ENCODE data around the gene CLDN17. TPM values are rescaled to one million over a fixed set of nuclear protein-coding genes. Genes with fewer than 3 reads are reported as not detected.

The CLDN17 gene
- total and polyA plus RNA-seq, 8 donors, result 0.40 TPM; not detected in 7

DNA sequence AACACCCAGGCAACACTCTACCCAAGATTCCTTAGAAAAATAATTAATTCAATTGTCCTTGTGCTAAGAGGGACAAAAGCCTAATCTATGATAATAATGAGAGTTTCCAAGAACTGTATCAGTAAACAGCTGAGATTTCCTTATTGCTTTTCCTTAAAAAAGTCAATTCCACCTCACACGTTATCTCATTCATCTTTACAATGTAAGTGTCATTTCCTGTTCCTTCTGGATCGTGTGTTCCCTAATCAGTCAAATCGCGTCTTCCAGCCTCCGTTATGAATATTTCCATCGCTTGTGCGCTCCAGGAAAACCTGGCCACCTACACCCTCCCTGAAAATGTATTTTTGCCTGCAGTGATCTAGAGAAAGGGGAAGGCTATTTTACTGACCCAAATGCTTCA is 23.9 kb upstream of the CLDN17 start:
- no peak for TF ChIP-seq POLR2AphosphoS5 (IDR thresholded peaks at IDR 0.05)
- TF ChIP-seq, protein P1, sequence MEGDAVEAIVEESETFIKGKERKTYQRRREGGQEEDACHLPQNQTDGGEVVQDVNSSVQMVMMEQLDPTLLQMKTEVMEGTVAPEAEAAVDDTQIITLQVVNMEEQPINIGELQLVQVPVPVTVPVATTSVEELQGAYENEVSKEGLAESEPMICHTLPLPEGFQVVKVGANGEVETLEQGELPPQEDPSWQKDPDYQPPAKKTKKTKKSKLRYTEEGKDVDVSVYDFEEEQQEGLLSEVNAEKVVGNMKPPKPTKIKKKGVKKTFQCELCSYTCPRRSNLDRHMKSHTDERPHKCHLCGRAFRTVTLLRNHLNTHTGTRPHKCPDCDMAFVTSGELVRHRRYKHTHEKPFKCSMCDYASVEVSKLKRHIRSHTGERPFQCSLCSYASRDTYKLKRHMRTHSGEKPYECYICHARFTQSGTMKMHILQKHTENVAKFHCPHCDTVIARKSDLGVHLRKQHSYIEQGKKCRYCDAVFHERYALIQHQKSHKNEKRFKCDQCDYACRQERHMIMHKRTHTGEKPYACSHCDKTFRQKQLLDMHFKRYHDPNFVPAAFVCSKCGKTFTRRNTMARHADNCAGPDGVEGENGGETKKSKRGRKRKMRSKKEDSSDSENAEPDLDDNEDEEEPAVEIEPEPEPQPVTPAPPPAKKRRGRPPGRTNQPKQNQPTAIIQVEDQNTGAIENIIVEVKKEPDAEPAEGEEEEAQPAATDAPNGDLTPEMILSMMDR (IDR thresholded peaks at IDR 0.05), result no peak
- no peak for TF ChIP-seq EP300 (IDR thresholded peaks at IDR 0.05)
- no peak for TF ChIP-seq POLR2A (IDR thresholded peaks at IDR 0.05)
- intact Hi-C loops (cut with DNase I; ENCODE audit: low total_unique reads), result no loop called here
- no peak for DNase-seq

DNA sequence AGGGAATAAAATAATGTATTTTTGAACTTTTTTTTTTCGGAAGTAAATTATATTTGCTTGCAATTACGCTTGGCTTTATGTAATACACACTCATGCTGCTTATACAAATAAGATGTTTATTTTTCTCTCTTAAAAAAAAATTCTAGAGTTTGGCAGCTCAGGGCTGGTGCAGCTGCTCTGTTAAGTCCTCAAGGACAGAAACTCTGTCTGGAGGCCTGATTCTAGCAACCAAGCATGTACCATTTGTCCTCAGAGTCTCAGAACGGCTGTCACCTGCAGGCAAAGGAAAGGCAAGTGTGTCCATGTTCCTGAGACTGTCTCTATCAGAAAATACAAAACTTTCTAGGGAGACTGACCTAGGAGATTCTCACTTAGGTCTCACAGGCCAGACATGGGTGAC is 23.2 kb upstream of the CLDN17 start:
- Histone ChIP-seq H3K27me3 (no peaks in the 10 kb centered on the region), H3K27ac (no peak overlapping the region), H3K36me3 (no peaks in the 10 kb centered on the region), H3K4me3 (no peak overlapping the region), H3K9me3 (no peaks in the 10 kb centered on the region), H3K4me1 (no peaks in the 10 kb centered on the region)
- DNase-seq, result no peak
- intact Hi-C loops (cut with DNase I; ENCODE audit: low total_unique reads), result no loop called here
- WGBS, 5 donors, result 38 to 61% (median 47%) methylated on average over 3 of the region's 3 CpGs
- TF ChIP-seq POLR2AphosphoS5 (IDR thresholded peaks at IDR 0.05) (no peak), EP300 (IDR thresholded peaks at IDR 0.05) (no peak), POLR2A (IDR thresholded peaks at IDR 0.05) (no peak)
- TF ChIP-seq, protein P1 (IDR thresholded peaks at IDR 0.05), result no peak

More for the DNA sequence above, 23.9 kb upstream of the CLDN17 start:
- Histone ChIP-seq H3K4me1 (no peaks in the 10 kb centered on the region), H3K9me3 (no peaks in the 10 kb centered on the region), H3K27ac (no peak overlapping the region), H3K27me3 (no peaks in the 10 kb centered on the region), H3K4me3 (no peak overlapping the region), H3K36me3 (no peaks in the 10 kb centered on the region)
- 77 to 83% (median 81%) methylated on average over 7 of the region's 7 CpGs for WGBS, 5 donors

DNA sequence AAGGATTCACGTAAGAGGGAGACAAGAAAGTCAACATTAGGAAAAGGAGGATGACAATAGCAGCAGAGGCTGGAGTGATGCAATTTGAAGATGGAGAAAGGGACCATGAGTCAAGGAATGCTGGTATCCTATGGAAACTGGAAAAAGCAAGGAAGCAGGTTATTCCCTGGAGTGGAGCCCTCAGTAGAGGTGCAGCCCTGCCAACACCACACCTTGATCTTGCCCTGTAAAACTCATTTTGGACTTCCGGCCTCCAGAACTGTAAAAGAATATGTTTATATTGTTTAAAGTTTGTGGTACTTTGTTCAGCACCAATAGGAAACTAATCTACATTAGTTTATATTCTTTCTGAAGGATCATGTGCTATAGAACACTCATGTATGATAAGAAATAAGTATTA is 19.6 kb upstream of the CLDN17 start:
- H3K27ac ChIP-seq, result no peak overlapping the region
- WGBS, 5 donors, result 81 to 93% (median 86%) methylated on average over 2 of the region's 2 CpGs
- intact Hi-C loops (cut with DNase I; ENCODE audit: low total_unique reads), result no loop called here
- no peak for TF ChIP-seq EP300 (IDR thresholded peaks at IDR 0.05)
- TF ChIP-seq, protein P1 (IDR thresholded peaks at IDR 0.05), result no peak
- TF ChIP-seq POLR2AphosphoS5 (IDR thresholded peaks at IDR 0.05), result no peak
- TF ChIP-seq POLR2A (IDR thresholded peaks at IDR 0.05), result no peak
- no peaks in the 10 kb centered on the region for H3K9me3 ChIP-seq
- no peaks in the 10 kb centered on the region for H3K36me3 ChIP-seq
- DNase-seq, result no peak
- no peaks in the 10 kb centered on the region for H3K27me3 ChIP-seq
- H3K4me1 ChIP-seq, result no peaks in the 10 kb centered on the region
- H3K4me3 ChIP-seq, result no peak overlapping the region

DNA sequence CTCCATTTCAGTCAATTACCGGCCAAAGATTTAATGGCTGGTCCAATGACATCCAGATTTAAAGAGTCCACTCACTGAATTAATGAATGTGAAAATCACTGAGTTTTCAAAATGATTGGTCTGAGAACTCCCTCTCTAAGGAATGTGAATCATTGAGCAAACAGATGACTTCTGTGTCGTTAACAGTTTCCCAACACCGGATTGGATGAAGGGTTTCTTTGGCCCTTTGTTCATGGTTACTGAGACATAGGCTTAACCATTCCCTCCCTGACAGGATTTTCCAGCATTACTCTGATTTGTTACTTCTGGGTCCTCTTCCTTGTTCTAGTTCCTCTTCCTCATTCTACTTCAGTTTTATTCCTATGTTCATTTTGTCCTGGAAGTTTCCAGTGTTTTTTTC is 1.5 kb upstream of the CLDN17 start:
- H3K36me3 ChIP-seq, result no peaks in the 10 kb centered on the region
- H3K4me1 ChIP-seq, result no peaks in the 10 kb centered on the region
- H3K27me3 ChIP-seq, result no peaks in the 10 kb centered on the region
- WGBS, 5 donors, result 59 to 75% (median 62%) methylated on average over 3 of the region's 3 CpGs
- no peak for DNase-seq
- TF ChIP-seq EP300 (IDR thresholded peaks at IDR 0.05) (no peak), POLR2AphosphoS5 (IDR thresholded peaks at IDR 0.05) (no peak), POLR2A (IDR thresholded peaks at IDR 0.05) (no peak)
- TF ChIP-seq, protein P1 (IDR thresholded peaks at IDR 0.05), result no peak
- intact Hi-C loops (cut with DNase I; ENCODE audit: low total_unique reads), result no loop called here
- no peak overlapping the region for H3K27ac ChIP-seq
- no peaks in the 10 kb centered on the region for H3K9me3 ChIP-seq
- H3K4me3 ChIP-seq, result no peak overlapping the region
